ENCODE data around the gene GALM. TPM values are rescaled to one million over a fixed set of nuclear protein-coding genes. Genes with fewer than 3 reads are reported as not detected.

The GALM gene
- total and polyA plus RNA-seq, 2 of the 13 experiments (the other 11 are each of a cell fraction or from before 2014, with no cell fraction given), result 65.5 to 90.0 TPM

DNA sequence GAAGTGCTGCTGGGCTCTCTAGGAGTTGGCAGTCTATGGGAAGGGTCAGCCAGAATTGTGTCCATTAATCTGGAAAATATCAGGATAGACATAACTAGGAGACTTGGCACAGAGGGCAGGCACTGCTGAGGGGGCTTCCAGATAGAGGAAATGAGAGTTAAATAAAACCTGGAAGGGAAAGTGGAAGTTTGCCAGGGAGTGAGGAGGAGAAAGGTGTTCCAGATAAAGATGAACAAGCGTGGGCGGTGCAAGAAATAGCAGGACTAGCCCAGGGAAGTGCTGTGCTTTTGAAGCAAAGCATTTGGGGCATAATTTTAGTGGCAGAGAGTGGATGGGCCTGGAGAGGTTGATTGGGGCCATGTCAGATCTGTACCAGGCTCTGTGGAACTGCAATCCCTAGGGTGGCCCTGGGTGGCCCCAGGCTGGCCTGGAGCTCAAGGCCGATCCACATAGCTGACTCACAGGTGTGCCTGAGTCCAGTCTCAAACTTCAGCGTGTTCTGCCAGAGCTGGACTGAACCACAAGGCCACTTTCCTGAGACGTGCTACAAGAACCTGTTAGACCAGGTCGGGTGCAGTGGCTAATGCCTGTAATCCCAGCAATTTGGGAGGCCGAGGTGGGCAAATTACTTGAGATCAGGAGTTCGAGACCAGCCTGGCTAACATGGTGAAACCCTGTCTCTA is 26.9 kb downstream of the GALM start (continued):
- TF ChIP-seq REPIN1 (CRISPR knock-in tag; IDR thresholded peaks at IDR 0.05; ENCODE audit: borderline replicate concordance, low read depth) (peak; percentile 68; the same call in 1 of the 2 replicates), KDM4B (CRISPR knock-in tag; IDR thresholded peaks at IDR 0.05) (0 out of 2 replicates have a peak, but pooled peaks have one; percentile 26), ZNF674 (CRISPR knock-in tag; IDR thresholded peaks at IDR 0.05; ENCODE audit: low read depth) (no peak), ZNF788 (CRISPR knock-in tag; IDR thresholded peaks at IDR 0.05; ENCODE audit: borderline replicate concordance) (peak; percentile 76; the same call in 1 of the 2 replicates), ZNF253 (CRISPR knock-in tag; IDR thresholded peaks at IDR 0.05; ENCODE audit: borderline replicate concordance) (no peak), ZNF205 (CRISPR knock-in tag; IDR thresholded peaks at IDR 0.05) (peak; percentile 79), ZBTB1 (CRISPR knock-in tag; IDR thresholded peaks at IDR 0.05; ENCODE audit: borderline replicate concordance) (no peak), NRL (CRISPR knock-in tag; IDR thresholded peaks at IDR 0.05; ENCODE audit: borderline replicate concordance) (peak; percentile 48; the same call in 1 of the 2 replicates), RXRB (CRISPR knock-in tag; IDR thresholded peaks at IDR 0.05; ENCODE audit: borderline replicate concordance) (peak; percentile 84), ZNF350 (CRISPR knock-in tag; IDR thresholded peaks at IDR 0.05; ENCODE audit: borderline replicate concordance, low read depth) (peak; percentile 49; the same call in 1 of the 2 replicates), ZNF891 (CRISPR knock-in tag; IDR thresholded peaks at IDR 0.05) (0 out of 2 replicates have a peak, but pooled peaks have one; percentile 30)
- TF ChIP-seq, protein P1, sequence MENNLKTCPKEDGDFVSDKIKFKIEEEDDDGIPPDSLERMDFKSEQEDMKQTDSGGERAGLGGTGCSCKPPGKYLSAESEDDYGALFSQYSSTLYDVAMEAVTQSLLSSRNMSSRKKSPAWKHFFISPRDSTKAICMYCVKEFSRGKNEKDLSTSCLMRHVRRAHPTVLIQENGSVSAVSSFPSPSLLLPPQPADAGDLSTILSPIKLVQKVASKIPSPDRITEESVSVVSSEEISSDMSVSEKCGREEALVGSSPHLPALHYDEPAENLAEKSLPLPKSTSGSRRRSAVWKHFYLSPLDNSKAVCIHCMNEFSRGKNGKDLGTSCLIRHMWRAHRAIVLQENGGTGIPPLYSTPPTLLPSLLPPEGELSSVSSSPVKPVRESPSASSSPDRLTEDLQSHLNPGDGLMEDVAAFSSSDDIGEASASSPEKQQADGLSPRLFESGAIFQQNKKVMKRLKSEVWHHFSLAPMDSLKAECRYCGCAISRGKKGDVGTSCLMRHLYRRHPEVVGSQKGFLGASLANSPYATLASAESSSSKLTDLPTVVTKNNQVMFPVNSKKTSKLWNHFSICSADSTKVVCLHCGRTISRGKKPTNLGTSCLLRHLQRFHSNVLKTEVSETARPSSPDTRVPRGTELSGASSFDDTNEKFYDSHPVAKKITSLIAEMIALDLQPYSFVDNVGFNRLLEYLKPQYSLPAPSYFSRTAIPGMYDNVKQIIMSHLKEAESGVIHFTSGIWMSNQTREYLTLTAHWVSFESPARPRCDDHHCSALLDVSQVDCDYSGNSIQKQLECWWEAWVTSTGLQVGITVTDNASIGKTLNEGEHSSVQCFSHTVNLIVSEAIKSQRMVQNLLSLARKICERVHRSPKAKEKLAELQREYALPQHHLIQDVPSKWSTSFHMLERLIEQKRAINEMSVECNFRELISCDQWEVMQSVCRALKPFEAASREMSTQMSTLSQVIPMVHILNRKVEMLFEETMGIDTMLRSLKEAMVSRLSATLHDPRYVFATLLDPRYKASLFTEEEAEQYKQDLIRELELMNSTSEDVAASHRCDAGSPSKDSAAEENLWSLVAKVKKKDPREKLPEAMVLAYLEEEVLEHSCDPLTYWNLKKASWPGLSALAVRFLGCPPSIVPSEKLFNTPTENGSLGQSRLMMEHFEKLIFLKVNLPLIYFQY (CRISPR knock-in tag; IDR thresholded peaks at IDR 0.05; ENCODE audit: borderline replicate concordance), result peak; percentile 82; the same call in 1 of the 2 replicates
- TF ChIP-seq, protein P2, sequence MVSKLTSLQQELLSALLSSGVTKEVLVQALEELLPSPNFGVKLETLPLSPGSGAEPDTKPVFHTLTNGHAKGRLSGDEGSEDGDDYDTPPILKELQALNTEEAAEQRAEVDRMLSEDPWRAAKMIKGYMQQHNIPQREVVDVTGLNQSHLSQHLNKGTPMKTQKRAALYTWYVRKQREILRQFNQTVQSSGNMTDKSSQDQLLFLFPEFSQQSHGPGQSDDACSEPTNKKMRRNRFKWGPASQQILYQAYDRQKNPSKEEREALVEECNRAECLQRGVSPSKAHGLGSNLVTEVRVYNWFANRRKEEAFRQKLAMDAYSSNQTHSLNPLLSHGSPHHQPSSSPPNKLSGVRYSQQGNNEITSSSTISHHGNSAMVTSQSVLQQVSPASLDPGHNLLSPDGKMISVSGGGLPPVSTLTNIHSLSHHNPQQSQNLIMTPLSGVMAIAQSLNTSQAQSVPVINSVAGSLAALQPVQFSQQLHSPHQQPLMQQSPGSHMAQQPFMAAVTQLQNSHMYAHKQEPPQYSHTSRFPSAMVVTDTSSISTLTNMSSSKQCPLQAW (CRISPR knock-in tag; IDR thresholded peaks at IDR 0.05), result peak; percentile 81
- TF ChIP-seq, protein P3, sequence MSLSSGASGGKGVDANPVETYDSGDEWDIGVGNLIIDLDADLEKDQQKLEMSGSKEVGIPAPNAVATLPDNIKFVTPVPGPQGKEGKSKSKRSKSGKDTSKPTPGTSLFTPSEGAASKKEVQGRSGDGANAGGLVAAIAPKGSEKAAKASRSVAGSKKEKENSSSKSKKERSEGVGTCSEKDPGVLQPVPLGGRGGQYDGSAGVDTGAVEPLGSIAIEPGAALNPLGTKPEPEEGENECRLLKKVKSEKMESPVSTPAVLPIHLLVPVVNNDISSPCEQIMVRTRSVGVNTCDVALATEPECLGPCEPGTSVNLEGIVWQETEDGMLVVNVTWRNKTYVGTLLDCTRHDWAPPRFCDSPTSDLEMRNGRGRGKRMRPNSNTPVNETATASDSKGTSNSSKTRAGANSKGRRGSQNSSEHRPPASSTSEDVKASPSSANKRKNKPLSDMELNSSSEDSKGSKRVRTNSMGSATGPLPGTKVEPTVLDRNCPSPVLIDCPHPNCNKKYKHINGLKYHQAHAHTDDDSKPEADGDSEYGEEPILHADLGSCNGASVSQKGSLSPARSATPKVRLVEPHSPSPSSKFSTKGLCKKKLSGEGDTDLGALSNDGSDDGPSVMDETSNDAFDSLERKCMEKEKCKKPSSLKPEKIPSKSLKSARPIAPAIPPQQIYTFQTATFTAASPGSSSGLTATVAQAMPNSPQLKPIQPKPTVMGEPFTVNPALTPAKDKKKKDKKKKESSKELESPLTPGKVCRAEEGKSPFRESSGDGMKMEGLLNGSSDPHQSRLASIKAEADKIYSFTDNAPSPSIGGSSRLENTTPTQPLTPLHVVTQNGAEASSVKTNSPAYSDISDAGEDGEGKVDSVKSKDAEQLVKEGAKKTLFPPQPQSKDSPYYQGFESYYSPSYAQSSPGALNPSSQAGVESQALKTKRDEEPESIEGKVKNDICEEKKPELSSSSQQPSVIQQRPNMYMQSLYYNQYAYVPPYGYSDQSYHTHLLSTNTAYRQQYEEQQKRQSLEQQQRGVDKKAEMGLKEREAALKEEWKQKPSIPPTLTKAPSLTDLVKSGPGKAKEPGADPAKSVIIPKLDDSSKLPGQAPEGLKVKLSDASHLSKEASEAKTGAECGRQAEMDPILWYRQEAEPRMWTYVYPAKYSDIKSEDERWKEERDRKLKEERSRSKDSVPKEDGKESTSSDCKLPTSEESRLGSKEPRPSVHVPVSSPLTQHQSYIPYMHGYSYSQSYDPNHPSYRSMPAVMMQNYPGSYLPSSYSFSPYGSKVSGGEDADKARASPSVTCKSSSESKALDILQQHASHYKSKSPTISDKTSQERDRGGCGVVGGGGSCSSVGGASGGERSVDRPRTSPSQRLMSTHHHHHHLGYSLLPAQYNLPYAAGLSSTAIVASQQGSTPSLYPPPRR (CRISPR knock-in tag; IDR thresholded peaks at IDR 0.05; ENCODE audit: borderline replicate concordance), result peak; percentile 64; the same call in 1 of the 2 replicates
- TF ChIP-seq, protein P4, sequence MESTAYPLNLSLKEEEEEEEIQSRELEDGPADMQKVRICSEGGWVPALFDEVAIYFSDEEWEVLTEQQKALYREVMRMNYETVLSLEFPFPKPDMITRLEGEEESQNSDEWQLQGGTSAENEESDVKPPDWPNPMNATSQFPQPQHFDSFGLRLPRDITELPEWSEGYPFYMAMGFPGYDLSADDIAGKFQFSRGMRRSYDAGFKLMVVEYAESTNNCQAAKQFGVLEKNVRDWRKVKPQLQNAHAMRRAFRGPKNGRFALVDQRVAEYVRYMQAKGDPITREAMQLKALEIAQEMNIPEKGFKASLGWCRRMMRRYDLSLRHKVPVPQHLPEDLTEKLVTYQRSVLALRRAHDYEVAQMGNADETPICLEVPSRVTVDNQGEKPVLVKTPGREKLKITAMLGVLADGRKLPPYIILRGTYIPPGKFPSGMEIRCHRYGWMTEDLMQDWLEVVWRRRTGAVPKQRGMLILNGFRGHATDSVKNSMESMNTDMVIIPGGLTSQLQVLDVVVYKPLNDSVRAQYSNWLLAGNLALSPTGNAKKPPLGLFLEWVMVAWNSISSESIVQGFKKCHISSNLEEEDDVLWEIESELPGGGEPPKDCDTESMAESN (CRISPR knock-in tag; conservative IDR thresholded peaks at IDR 0.05), result 0 out of 2 replicates have a peak, but pooled peaks have one; percentile 38

Measured in HepG2 (cell line).